ENCODE measurements around the gene KRTAP16-1.
"Not testable (repeated sequence)": the region's sequence is repeated elsewhere in the genome, so short reads cannot be mapped to it uniquely, and the experiment has no call there.

The KRTAP16-1 gene

DNA sequence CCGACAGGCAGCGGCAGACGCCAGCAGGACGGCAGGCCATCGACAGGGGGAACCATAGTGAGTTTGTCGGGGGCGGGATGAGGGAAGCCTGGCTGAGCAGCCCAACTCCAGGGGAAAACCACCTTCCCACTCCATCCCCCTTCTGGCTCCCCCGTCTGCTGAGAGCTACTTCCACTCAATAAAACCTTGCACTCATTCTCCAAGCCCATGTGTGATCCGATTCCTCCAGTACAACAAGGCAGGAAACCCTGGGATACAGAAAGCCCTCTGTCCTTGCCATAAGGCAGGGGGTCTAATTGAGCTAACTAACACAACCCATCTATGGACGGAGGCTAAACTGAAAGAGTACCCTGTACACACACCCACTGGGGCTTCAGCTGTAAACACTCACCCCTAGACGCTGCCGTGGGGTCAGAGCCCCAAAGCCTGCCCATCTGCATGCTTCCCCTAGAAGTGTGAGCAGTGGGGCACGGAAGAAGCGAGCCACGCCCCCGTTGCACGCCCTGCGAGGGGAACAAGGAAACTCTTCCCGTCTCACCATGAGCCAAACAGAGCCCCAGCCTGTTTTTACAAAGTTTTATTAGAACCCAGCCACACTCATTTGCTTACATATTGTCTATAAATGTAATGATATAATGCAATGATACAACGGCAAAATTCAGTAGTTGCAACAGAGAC lies 10.5 kb downstream of the KRTAP16-1 start:
- Mint-ChIP-seq H3K27ac (no peak overlapping the region), H3K4me3 (no peak overlapping the region), H3K4me1 (ENCODE audit: low read depth) (peaks cover 13% of the 10 kb centered on the region)

DNA sequence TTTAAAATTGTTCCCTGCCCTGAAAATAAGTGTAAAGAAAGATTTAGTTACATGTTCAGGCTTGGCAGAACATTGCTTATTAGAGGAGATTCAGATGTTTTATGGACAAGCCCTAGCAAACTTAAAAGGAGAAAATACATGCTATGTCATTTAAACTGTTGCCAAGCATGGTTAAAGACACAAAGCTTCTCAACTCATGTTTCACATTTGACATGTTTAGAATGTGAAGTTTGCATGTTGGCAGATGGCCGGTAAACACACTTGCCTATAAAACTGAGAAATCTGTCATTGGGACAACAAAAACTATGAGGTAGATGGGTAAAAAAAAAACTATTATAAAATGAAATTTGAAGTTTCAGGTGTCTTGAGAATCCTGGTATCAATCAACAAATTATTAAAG lies 12.3 kb downstream of the KRTAP16-1 start:
- Mint-ChIP-seq H3K4me1 (ENCODE audit: low read depth) (peaks cover 8% of the 10 kb centered on the region), H3K4me3 (no peak overlapping the region), H3K9me3 (no peaks in the 10 kb centered on the region), H3K27ac (no peak overlapping the region), H3K36me3 (ENCODE audit: low read depth) (no peaks in the 10 kb centered on the region), H3K27me3 (no peaks in the 10 kb centered on the region)

More for the DNA sequence above, 10.5 kb downstream of the KRTAP16-1 start:
- H3K9me3 Mint-ChIP-seq: no peaks in the 10 kb centered on the region
- no peaks in the 10 kb centered on the region for H3K27me3 Mint-ChIP-seq
- H3K36me3 Mint-ChIP-seq (ENCODE audit: low read depth): no peaks in the 10 kb centered on the region

DNA sequence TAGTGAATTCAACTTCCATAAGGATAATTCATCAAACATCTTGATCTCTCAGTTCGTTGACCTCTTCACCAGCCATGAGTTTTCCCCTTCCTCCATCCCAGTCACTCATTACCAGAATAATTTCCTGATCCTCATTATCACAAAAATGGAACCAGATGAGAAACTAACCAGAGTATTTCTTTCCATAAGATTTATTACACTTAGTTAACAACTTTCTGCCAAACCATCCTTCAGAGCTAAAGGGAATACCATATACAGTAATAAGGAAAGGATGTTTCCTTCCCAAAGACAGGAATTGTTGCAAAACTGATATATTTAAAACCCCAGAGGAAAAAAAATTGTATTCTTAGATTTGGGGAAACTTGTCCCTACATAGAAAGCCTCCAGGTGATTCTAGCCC lies 15.1 kb downstream of the KRTAP16-1 start:
- H3K4me3 Mint-ChIP-seq: no peak overlapping the region
- no peaks in the 10 kb centered on the region for H3K4me1 Mint-ChIP-seq (ENCODE audit: low read depth)
- H3K27ac Mint-ChIP-seq: no peak overlapping the region
- no peaks in the 10 kb centered on the region for H3K36me3 Mint-ChIP-seq (ENCODE audit: low read depth)
- no peaks in the 10 kb centered on the region for H3K27me3 Mint-ChIP-seq
- no peaks in the 10 kb centered on the region for H3K9me3 Mint-ChIP-seq

DNA sequence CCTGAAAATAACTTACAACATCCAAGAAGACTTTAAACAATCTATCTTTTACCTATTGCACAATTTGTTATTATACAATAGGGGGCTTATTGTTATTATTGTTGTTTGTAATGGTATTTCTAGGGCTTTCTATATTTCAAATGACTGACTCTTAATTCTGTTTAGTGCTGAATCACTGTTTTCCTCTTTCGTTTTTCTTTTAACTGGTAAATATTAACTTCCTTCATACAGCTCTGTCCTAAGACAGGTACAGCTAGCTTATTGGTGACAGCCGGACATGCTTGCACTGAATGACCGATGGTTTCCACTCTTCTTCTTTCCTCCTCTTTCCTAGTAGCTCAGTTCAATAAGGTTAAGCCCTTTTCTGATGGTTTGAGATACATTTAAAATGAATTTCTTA lies 22.1 kb downstream of the KRTAP16-1 start:
- Mint-ChIP-seq H3K9me3 (no peaks in the 10 kb centered on the region), H3K4me1 (ENCODE audit: low read depth) (peaks cover 9% of the 10 kb centered on the region), H3K27ac (no peak overlapping the region), H3K27me3 (no peaks in the 10 kb centered on the region), H3K4me3 (no peak overlapping the region), H3K36me3 (ENCODE audit: low read depth) (no peaks in the 10 kb centered on the region)

DNA sequence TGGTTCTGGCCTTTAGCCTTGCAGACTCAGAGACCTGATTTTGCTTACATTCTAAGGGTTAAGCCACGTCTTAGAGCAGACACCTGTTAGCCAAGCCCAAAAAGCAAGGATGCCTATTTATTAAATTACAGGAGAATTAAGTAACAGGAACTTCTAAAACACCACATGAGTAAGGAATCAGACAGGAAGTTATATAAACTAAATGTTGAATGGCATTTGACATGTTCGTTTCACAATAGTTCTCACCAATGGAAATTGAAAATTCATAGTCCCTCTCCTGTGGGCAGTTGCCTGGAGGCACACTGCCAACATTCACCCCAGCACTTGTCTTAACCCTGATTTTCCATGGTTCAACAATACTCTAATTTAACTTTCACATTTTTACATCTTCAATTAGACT lies 24.6 kb downstream of the KRTAP16-1 start:
- H3K27ac Mint-ChIP-seq: no peak overlapping the region
- no peak overlapping the region for H3K4me3 Mint-ChIP-seq
- H3K9me3 Mint-ChIP-seq: no peaks in the 10 kb centered on the region
- no peaks in the 10 kb centered on the region for H3K36me3 Mint-ChIP-seq (ENCODE audit: low read depth)
- H3K27me3 Mint-ChIP-seq: no peaks in the 10 kb centered on the region
- H3K4me1 Mint-ChIP-seq (ENCODE audit: low read depth): peaks cover 9% of the 10 kb centered on the region

DNA sequence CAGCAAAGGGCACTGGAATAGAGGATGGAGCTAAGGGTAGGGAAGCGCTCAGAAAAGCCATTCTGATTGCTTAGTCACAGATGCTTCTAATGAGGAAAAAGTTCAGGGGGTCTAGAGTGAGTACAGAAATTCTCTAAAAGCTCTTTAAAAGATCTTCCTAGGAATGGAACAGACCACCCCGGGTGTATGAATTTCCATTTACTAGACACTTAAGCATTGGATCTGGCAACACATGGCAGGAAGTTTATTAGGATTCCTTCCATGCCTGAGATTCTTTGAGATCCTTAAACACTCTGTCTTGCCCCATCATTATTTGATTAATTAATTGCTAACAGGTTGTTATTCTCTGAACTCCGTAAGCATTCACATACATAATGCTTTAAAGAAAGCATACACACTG lies 25.1 kb downstream of the KRTAP16-1 start:
- Mint-ChIP-seq H3K27me3 (no peaks in the 10 kb centered on the region), H3K4me1 (ENCODE audit: low read depth) (peaks cover 9% of the 10 kb centered on the region), H3K36me3 (ENCODE audit: low read depth) (no peaks in the 10 kb centered on the region), H3K4me3 (no peak overlapping the region), H3K27ac (no peak overlapping the region), H3K9me3 (no peaks in the 10 kb centered on the region)

DNA sequence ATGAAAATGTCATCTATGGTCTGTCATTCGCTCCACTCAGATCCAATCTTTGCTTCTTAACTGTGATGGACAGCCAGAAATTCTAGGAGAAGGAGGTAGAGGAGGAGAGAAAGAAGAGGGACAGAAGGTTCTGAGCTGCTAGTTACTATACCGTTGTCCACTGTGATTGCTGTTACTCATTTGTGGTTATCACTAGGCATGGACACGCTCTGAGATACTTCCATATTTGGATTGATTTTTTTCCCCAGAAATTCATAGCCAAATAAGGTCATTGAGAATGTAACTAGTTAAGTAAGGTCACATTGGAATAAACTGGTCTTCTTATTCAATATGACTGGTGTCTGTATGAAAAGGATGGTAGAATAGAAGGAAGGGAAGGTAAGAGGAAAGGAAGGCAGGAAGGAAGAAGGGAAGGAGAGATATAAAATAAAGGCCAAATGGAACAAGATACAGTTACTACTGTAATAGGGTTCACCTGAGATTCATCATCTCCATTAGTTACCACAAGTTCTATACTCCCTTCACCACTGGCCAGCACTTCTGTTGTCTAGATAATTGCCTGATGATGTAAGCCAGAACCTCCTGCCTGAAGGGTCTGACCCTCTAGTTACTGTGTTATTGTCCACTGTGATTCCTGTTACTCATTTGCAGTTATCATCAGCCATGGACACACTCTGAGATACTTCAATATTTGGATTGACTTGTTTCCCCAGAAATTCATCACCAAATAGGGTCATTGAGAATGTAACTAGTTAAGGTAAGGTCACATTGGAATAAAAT lies 30.7 kb downstream of the KRTAP16-1 start:
- H3K36me3 Mint-ChIP-seq (ENCODE audit: low read depth): no peaks in the 10 kb centered on the region
- peaks cover 10% of the 10 kb centered on the region for H3K27me3 Mint-ChIP-seq
- no peak overlapping the region for H3K27ac Mint-ChIP-seq
- no peaks in the 10 kb centered on the region for H3K4me1 Mint-ChIP-seq (ENCODE audit: low read depth)
- H3K9me3 Mint-ChIP-seq: no peaks in the 10 kb centered on the region
- no peak overlapping the region for H3K4me3 Mint-ChIP-seq

DNA sequence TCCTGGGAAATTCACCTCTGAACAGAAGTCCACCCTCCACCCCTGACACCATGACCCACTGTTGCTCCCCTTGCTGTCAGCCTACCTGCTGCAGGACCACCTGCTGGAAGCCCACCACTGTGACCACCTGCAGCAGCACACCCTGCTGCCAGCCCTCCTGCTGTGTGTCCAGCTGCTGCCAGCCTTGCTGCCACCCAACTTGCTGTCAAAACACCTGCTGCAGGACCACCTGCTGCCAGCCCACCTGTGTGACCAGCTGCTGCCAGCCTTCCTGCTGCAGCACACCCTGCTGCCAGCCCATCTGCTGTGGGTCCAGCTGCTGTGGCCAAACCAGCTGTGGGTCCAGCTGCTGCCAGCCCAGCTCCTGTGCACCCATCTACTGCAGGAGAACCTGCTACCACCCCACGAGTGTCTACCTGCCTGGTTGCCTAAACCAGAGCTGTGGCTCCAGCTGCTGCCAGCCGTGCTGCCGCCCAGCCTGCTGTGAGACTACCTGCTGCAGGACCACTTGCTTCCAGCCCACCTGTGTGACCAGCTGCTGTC lies 33.4 kb downstream of the KRTAP16-1 start, which contains the start of gene KRTAP9-7:
TSS of gene KRTAP9-7 (plus strand) at position 51 of the 543 bp plus-strand sequence. CDS start at position 51, 0 bp downstream.
- H3K27ac Mint-ChIP-seq; H3K4me3 Mint-ChIP-seq; H3K9me3 Mint-ChIP-seq; H3K27me3 Mint-ChIP-seq; H3K36me3 Mint-ChIP-seq (ENCODE audit: low read depth); H3K4me1 Mint-ChIP-seq (ENCODE audit: low read depth): not testable (repeated sequence)

DNA sequence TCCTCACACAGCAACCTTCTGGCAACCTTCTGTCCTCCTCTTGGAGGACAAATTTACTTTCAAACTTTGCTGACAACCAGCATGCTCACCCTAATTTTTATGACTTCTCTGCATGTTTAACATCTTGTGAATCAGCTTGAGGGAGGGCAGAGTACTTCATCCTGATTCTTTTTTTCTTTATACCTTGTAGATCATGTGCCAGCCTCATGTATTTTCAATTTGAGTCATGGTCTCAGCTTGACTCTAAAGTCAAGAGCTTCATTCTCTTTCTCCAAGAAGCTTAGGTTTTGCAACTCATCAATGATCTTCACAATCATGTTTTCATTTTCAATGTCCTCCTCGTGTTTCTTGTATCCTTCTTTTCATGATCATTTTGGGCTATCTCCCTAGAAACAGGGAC lies 37.3 kb downstream of the KRTAP16-1 start:
- H3K27me3 Mint-ChIP-seq: peaks cover 7% of the 10 kb centered on the region
- no peak overlapping the region for H3K4me3 Mint-ChIP-seq
- no peaks in the 10 kb centered on the region for H3K9me3 Mint-ChIP-seq
- H3K36me3 Mint-ChIP-seq (ENCODE audit: low read depth): no peaks in the 10 kb centered on the region
- H3K4me1 Mint-ChIP-seq (ENCODE audit: low read depth): no peaks in the 10 kb centered on the region
- H3K27ac Mint-ChIP-seq: no peak overlapping the region

DNA sequence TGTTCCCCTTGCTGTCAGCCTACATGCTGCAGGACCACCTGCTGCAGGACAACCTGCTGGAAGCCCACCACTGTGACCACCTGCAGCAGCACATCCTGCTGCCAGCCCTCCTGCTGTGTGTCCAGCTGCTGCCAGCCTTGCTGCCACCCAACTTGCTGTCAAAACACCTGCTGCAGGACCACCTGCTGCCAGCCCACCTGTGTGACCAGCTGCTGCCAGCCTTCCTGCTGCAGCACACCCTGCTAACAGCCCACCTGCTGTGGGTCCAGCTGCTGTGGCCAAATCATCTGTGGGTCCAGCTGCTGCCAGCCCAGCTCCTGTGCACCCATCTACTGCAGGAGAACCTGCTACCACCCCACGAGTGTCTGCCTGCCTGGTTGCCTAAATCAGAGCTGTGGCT lies 37.8 kb downstream of the KRTAP16-1 start:
- H3K27ac Mint-ChIP-seq; H3K4me1 Mint-ChIP-seq (ENCODE audit: low read depth); H3K4me3 Mint-ChIP-seq: not testable (repeated sequence)

DNA sequence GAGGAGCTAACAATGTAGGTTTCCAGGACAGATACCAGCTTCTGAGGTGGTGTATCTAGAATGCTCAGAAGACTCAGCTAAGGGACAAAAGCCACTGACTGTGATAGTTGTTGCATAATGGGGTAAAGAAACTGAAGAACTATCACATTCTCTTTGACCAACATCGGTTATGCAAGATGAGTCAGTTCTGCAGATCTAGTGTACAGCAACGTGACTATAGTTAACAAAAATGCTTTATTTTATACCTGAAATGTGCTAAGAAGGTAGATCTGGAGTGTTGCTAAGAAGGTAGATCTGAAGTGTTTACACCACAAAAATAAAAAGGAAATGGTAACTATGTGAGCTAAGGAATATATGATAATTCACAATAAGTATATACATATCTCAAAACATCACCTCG lies 41.4 kb downstream of the KRTAP16-1 start:
- Mint-ChIP-seq H3K36me3 (ENCODE audit: low read depth) (no peaks in the 10 kb centered on the region), H3K27ac (no peak overlapping the region)

More for the DNA sequence above, 37.8 kb downstream of the KRTAP16-1 start:
- not testable (repeated sequence) for H3K27me3 Mint-ChIP-seq; H3K36me3 Mint-ChIP-seq (ENCODE audit: low read depth); H3K9me3 Mint-ChIP-seq

DNA sequence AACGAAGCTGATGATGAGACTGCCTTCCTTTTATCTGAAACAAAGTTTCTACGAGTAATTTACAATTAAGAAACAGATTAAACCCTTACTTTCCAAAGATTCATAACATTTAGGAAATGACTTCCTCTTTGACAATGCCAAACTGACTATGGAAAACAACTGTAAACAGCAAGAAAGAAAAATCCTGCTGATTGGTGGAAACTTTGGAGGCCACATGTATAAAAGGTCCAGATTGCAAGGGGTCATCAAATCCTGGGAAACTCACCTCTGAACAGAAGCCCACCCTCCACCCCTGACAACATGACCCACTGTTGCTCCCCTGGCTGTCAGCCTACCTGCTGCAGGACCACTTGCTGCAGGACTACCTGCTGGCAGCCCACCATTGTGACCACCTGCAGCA lies 44.0 kb downstream of the KRTAP16-1 start, which contains the start of gene KRTAP9-6:
TSS of gene KRTAP9-6 (plus strand) at position 301 of the 400 bp plus-strand sequence. CDS start at position 301, 0 bp downstream.
- H3K27me3 Mint-ChIP-seq: peaks cover 4% of the 10 kb centered on the region
- H3K27ac Mint-ChIP-seq: no peak within 1 kb of the TSS
- H3K4me1 Mint-ChIP-seq (ENCODE audit: low read depth): peaks cover 14% of the 10 kb centered on the region
- no peak within 1 kb of the TSS for H3K4me3 Mint-ChIP-seq
- no peaks in the 10 kb centered on the region for H3K9me3 Mint-ChIP-seq
- no peaks in the 10 kb centered on the region for H3K36me3 Mint-ChIP-seq (ENCODE audit: low read depth)

More for the DNA sequence above, 41.4 kb downstream of the KRTAP16-1 start:
- no peak overlapping the region for H3K4me3 Mint-ChIP-seq
- H3K27me3 Mint-ChIP-seq: peaks cover 4% of the 10 kb centered on the region
- no peaks in the 10 kb centered on the region for H3K9me3 Mint-ChIP-seq
- H3K4me1 Mint-ChIP-seq (ENCODE audit: low read depth): no peaks in the 10 kb centered on the region

DNA sequence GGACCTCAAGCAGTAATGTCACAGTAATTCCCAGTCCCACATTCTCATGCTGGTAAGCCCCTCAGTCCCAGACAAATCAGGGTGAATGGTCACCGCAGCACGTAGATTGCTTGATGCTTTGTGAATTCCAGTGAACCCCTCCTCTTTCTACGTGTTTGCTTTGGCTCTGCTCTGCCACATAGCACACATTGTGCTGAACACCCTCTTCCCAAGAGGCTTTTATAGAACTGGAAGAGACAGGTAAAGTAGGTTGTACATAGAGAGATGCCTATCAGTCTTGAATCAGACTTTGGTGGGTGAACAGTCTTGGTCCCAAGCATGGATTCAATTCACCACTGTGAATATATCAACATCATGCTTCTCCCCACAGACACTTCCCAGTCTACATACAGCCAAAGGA lies 44.5 kb downstream of the KRTAP16-1 start:
- Mint-ChIP-seq H3K27ac (no peak overlapping the region), H3K4me3 (no peak overlapping the region), H3K36me3 (ENCODE audit: low read depth) (no peaks in the 10 kb centered on the region), H3K4me1 (ENCODE audit: low read depth) (peaks cover 15% of the 10 kb centered on the region), H3K27me3 (peaks cover 4% of the 10 kb centered on the region), H3K9me3 (no peaks in the 10 kb centered on the region)

DNA sequence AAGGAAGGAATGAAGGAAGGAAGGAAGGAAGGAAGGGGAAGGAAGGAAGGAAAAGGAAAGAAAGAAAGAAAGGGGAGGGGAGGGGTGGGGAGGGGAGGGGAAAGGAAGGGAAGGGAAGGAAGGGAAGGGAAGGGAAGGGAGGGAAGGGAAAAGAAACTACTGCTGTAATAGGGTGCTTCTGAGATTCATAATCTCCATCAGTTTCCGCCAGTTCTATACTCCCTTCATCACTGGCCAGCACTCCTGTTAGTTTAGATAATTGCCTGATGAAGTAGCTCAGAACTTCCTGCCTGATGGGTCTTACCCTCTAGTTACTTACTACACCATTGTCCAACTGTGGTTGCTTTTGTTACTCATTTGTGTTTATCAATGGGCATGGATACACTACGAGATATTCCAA lies 45.9 kb downstream of the KRTAP16-1 start:
- Mint-ChIP-seq H3K36me3 (ENCODE audit: low read depth) (no peaks in the 10 kb centered on the region), H3K27ac (no peak overlapping the region), H3K27me3 (peaks cover 4% of the 10 kb centered on the region), H3K4me3 (no peak overlapping the region), H3K9me3 (no peaks in the 10 kb centered on the region), H3K4me1 (ENCODE audit: low read depth) (peaks cover 15% of the 10 kb centered on the region)

DNA sequence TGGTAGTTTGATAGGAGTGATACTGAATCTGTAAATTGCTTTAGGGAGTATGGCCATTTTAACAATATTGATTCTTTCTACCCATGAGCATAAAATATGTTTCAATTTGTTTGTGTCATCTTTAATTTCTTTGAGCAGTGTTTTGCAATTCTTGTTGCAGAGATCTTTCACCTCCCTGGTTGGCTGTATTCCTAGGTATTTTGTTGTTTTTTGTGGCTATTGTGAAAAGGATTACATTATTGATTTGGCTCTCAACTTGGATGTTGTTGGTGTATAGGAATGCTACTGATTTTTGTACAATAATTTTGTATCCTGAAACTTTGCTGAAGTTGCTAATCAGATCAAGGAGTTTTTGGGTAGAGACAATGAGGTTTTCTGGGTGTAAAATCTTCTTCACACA lies 50.7 kb downstream of the KRTAP16-1 start:
- Mint-ChIP-seq H3K27ac (no peak overlapping the region), H3K36me3 (ENCODE audit: low read depth) (no peaks in the 10 kb centered on the region), H3K4me3 (no peak overlapping the region), H3K27me3 (peaks cover 5% of the 10 kb centered on the region), H3K4me1 (ENCODE audit: low read depth) (peaks cover 15% of the 10 kb centered on the region), H3K9me3 (no peaks in the 10 kb centered on the region)

Data from stimulated activated naive CD8-positive, alpha-beta T cell treated with anti-CD3 and anti-CD28 coated beads, Interleukin-15, Interleukin-2, amounts not matched to agents 100 ng/mL and 50 ng/mL, for 24 hours (primary cell).